SK-N-SH treated with all-trans-retinoic acid at 6 μM for 48 hours (cell line): ENCODE measurements around the gene CEACAM8.

Experiments used
- ATAC-seq: fragments of 200-7000 bp; cut with Tn5 transposase; 3 replicates; pipeline ENCODE4 v1.9.1; 2020; ENCODE audit warnings: mild to moderate bottlenecking, moderate library complexity
- ARNTL ChIP-seq: fragments of 450-650 bp; formaldehyde crosslinking; IDR thresholded peaks from 2 replicates; pipeline ENCODE4 v1.5.0; 2020; ENCODE audit warnings: low read depth, mild to moderate bottlenecking, moderate library complexity, borderline replicate concordance
- BACH2 ChIP-seq: fragments of 250-450 bp; sonication (Bioruptor Pico); IDR thresholded peaks from 2 replicates; pipeline ENCODE4 v1.9.0; 2021; ENCODE audit warnings: mild to moderate bottlenecking, borderline replicate concordance
- CSDC2 ChIP-seq: fragments of 250-450 bp; sonication (Bioruptor Pico); IDR thresholded peaks from 2 replicates; pipeline ENCODE4 v1.5.0; 2020; ENCODE audit warnings: mild to moderate bottlenecking, moderate library complexity
- ESRRG ChIP-seq: fragments of 250-450 bp; sonication (Bioruptor Pico); IDR thresholded peaks from 2 replicates; pipeline ENCODE4 v1.6.1; 2021; ENCODE audit warnings: mild to moderate bottlenecking
- GLIS3 ChIP-seq: fragments of 250-450 bp; sonication (Bioruptor Pico); IDR thresholded peaks from 2 replicates; pipeline ENCODE4 v1.5.0; 2020; ENCODE audit warnings: mild to moderate bottlenecking, moderate library complexity
- ISL1 ChIP-seq: fragments of 250-450 bp; sonication (Bioruptor Pico); IDR thresholded peaks from 2 replicates; pipeline ENCODE4 v2.1.2; 2022; ENCODE audit warnings: mild to moderate bottlenecking, moderate library complexity
- OSR1 ChIP-seq: fragments of 250-450 bp; sonication (Bioruptor Pico); IDR thresholded peaks from 2 replicates; pipeline ENCODE4 v1.8.0; 2022; ENCODE audit warnings: moderate library complexity, mild to moderate bottlenecking, inconsistent platforms
- RARB ChIP-seq: fragments of 250-450 bp; sonication (Bioruptor Pico); IDR thresholded peaks from 2 replicates; pipeline ENCODE4 v1.8.0; 2021; ENCODE audit warnings: mild to moderate bottlenecking, moderate library complexity
- SNAI2 ChIP-seq: fragments of 250-450 bp; sonication (Bioruptor Pico); IDR thresholded peaks from 2 replicates; pipeline ENCODE4 v1.5.0; 2020; ENCODE audit warnings: mild to moderate bottlenecking, moderate library complexity
- TCF4 ChIP-seq: fragments of 250-450 bp; sonication (Bioruptor Pico); IDR thresholded peaks from 2 replicates; pipeline ENCODE4 v1.8.0; 2021; ENCODE audit warnings: mild to moderate bottlenecking, moderate library complexity, borderline replicate concordance
- ZC3H10 ChIP-seq: fragments of 250-450 bp; sonication (Bioruptor Pico); IDR thresholded peaks from 2 replicates; pipeline ENCODE4 v1.5.1; 2021; ENCODE audit warnings: mild to moderate bottlenecking, moderate library complexity
- ZFP3 ChIP-seq: fragments of 250-450 bp; sonication (Bioruptor Pico); IDR thresholded peaks from 2 replicates; pipeline ENCODE4 v1.5.0; 2020; ENCODE audit warnings: mild to moderate bottlenecking, moderate library complexity
- ZFP30 ChIP-seq: fragments of 450-650 bp; formaldehyde crosslinking; IDR thresholded peaks from 2 replicates; pipeline ENCODE4 v1.5.0; 2022; ENCODE audit warnings: mild to moderate bottlenecking, moderate library complexity
- ZNF70 ChIP-seq: fragments of 450-650 bp; formaldehyde crosslinking; IDR thresholded peaks from 2 replicates; pipeline ENCODE4 v1.5.0; 2020; ENCODE audit warnings: mild to moderate bottlenecking, moderate library complexity
- ZNF8 ChIP-seq: fragments of 450-650 bp; formaldehyde crosslinking; IDR thresholded peaks from 2 replicates; pipeline ENCODE4 v1.5.0; 2020; ENCODE audit warnings: mild to moderate bottlenecking, moderate library complexity
- TF ChIP-seq, protein P1 (sequence below): fragments of 250-450 bp; sonication (Bioruptor Pico); IDR thresholded peaks from 2 replicates; pipeline ENCODE4 v1.5.1; 2020; ENCODE audit warnings: low read depth, mild to moderate bottlenecking, moderate library complexity
- TF ChIP-seq, protein P2 (sequence below): fragments of 250-450 bp; sonication (Bioruptor Pico); IDR thresholded peaks from 2 replicates; pipeline ENCODE4 v1.5.1; 2021; ENCODE audit warnings: mild to moderate bottlenecking, moderate library complexity
- TF ChIP-seq, protein P3 (sequence below): fragments of 250-450 bp; sonication (Bioruptor Pico); IDR thresholded peaks from 2 replicates; pipeline ENCODE4 v1.8.0; 2021; ENCODE audit warnings: low read depth, mild to moderate bottlenecking, moderate library complexity, borderline replicate concordance
- TF ChIP-seq, protein P4 (sequence below): fragments of 250-450 bp; sonication (Bioruptor Pico); IDR thresholded peaks from 2 replicates; pipeline ENCODE4 v1.8.0; 2020; ENCODE audit warnings: mild to moderate bottlenecking, moderate library complexity, borderline replicate concordance
- TF ChIP-seq, protein P5 (sequence below): fragments of 250-450 bp; sonication (Bioruptor Pico); IDR thresholded peaks from 2 replicates; pipeline ENCODE4 v1.5.0; 2020; ENCODE audit warnings: mild to moderate bottlenecking, moderate library complexity

The CEACAM8 gene

DNA sequence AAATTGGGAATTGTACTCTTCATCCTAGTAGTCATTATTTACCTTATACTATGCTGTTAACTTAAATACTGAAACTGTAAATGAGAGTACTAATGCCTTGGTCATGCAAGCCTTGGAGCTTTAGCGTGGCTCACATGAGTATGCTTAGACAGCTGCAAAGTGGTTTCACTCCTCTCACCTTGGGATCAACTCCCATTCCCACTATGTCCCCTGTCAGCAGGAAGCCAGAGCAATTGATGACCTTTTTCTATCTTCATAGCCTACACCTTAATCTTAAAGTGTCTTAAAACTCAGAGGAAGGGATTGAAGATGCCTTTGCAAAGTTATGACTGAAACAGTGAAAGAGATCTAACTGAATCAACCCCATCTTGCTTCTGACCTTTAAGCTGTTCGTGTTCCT, 33.2 kb upstream of the CEACAM8 start:
- no peak for ATAC-seq

DNA sequence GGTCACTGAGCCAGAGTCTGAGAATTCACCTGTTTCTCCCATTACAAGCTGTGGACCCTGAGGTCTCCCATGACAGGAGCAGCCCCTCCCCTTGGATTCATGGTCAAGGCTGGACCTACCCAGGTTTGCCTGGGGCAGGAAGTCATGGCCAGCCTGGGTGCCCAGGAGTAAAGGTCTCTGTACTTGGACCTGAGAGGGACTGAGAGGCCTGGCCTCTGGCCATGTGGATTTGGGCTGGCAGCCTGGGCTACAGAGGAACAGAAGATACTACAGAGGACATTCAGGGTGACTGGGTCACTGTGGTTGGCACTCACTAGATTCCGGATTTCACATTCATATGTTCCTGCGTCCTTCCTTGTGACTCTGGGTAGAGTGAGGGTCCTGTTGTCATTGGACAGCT, 31.5 kb upstream of the CEACAM8 start:
- no peak for ATAC-seq
- TF ChIP-seq ZC3H10 (no peak), ZNF70 (CRISPR knock-in tag) (no peak), RARB (CRISPR knock-in tag) (no peak), ESRRG (CRISPR knock-in tag) (no peak), ZFP30 (CRISPR knock-in tag) (no peak), GLIS3 (CRISPR knock-in tag) (no peak), BACH2 (no peak), TCF4 (CRISPR knock-in tag) (no peak), SNAI2 (CRISPR knock-in tag) (no peak), CSDC2 (CRISPR knock-in tag) (no peak), OSR1 (CRISPR knock-in tag) (no peak), ZNF8 (no peak), ISL1 (CRISPR knock-in tag) (no peak)
- TF ChIP-seq, protein P1, sequence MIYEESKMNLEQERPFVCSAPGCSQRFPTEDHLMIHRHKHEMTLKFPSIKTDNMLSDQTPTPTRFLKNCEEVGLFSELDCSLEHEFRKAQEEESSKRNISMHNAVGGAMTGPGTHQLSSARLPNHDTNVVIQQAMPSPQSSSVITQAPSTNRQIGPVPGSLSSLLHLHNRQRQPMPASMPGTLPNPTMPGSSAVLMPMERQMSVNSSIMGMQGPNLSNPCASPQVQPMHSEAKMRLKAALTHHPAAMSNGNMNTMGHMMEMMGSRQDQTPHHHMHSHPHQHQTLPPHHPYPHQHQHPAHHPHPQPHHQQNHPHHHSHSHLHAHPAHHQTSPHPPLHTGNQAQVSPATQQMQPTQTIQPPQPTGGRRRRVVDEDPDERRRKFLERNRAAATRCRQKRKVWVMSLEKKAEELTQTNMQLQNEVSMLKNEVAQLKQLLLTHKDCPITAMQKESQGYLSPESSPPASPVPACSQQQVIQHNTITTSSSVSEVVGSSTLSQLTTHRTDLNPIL (CRISPR knock-in tag) = no peak
- TF ChIP-seq, protein P2, sequence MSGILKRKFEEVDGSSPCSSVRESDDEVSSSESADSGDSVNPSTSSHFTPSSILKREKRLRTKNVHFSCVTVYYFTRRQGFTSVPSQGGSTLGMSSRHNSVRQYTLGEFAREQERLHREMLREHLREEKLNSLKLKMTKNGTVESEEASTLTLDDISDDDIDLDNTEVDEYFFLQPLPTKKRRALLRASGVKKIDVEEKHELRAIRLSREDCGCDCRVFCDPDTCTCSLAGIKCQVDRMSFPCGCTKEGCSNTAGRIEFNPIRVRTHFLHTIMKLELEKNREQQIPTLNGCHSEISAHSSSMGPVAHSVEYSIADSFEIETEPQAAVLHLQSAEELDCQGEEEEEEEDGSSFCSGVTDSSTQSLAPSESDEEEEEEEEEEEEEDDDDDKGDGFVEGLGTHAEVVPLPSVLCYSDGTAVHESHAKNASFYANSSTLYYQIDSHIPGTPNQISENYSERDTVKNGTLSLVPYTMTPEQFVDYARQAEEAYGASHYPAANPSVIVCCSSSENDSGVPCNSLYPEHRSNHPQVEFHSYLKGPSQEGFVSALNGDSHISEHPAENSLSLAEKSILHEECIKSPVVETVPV = no peak
- TF ChIP-seq, protein P3, sequence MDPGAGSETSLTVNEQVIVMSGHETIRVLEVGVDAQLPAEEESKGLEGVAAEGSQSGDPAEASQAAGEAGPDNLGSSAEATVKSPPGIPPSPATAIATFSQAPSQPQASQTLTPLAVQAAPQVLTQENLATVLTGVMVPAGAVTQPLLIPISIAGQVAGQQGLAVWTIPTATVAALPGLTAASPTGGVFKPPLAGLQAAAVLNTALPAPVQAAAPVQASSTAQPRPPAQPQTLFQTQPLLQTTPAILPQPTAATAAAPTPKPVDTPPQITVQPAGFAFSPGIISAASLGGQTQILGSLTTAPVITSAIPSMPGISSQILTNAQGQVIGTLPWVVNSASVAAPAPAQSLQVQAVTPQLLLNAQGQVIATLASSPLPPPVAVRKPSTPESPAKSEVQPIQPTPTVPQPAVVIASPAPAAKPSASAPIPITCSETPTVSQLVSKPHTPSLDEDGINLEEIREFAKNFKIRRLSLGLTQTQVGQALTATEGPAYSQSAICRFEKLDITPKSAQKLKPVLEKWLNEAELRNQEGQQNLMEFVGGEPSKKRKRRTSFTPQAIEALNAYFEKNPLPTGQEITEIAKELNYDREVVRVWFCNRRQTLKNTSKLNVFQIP (CRISPR knock-in tag) = no peak

More for the DNA sequence above, 33.2 kb upstream of the CEACAM8 start:
- TF ChIP-seq ARNTL (CRISPR knock-in tag) (no peak), ZNF70 (CRISPR knock-in tag) (no peak), TCF4 (CRISPR knock-in tag) (no peak), BACH2 (no peak), CSDC2 (CRISPR knock-in tag) (no peak), OSR1 (CRISPR knock-in tag) (no peak), ISL1 (CRISPR knock-in tag) (no peak), SNAI2 (CRISPR knock-in tag) (no peak), ZNF8 (no peak), RARB (CRISPR knock-in tag) (no peak), GLIS3 (CRISPR knock-in tag) (no peak)
- TF ChIP-seq, protein P4, sequence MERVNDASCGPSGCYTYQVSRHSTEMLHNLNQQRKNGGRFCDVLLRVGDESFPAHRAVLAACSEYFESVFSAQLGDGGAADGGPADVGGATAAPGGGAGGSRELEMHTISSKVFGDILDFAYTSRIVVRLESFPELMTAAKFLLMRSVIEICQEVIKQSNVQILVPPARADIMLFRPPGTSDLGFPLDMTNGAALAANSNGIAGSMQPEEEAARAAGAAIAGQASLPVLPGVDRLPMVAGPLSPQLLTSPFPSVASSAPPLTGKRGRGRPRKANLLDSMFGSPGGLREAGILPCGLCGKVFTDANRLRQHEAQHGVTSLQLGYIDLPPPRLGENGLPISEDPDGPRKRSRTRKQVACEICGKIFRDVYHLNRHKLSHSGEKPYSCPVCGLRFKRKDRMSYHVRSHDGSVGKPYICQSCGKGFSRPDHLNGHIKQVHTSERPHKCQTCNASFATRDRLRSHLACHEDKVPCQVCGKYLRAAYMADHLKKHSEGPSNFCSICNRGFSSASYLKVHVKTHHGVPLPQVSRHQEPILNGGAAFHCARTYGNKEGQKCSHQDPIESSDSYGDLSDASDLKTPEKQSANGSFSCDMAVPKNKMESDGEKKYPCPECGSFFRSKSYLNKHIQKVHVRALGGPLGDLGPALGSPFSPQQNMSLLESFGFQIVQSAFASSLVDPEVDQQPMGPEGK (CRISPR knock-in tag) = no peak
- TF ChIP-seq, protein P1 (CRISPR knock-in tag) = no peak
- TF ChIP-seq, protein P3 (CRISPR knock-in tag) = no peak

DNA sequence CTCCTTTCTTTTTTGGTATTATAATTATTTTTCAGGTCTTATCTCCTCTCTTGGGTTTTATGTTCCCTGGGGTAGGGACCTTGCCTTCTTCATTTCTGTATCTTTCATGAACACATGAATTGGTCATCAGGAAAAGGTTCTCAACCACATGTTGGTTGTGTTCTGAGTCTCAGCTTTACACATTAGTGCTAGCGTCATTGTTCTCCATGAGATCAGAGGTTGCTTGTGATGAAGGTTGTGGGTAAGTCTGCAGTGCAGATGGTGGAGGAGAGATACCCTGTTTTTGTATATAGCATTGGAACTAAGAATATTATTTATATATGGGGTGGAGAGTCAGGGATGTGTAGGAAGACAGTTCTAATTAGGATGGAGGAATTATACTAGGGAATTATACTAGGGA, 24.5 kb upstream of the CEACAM8 start:
- ATAC-seq = no peak
- TF ChIP-seq ZC3H10 (no peak), TCF4 (CRISPR knock-in tag) (no peak), OSR1 (CRISPR knock-in tag) (no peak), ARNTL (CRISPR knock-in tag) (no peak), ZFP3 (CRISPR knock-in tag) (no peak), ZNF70 (CRISPR knock-in tag) (no peak)
- TF ChIP-seq, protein P4 (CRISPR knock-in tag) = no peak
- TF ChIP-seq, protein P1 (CRISPR knock-in tag) = no peak
- TF ChIP-seq, protein P5, sequence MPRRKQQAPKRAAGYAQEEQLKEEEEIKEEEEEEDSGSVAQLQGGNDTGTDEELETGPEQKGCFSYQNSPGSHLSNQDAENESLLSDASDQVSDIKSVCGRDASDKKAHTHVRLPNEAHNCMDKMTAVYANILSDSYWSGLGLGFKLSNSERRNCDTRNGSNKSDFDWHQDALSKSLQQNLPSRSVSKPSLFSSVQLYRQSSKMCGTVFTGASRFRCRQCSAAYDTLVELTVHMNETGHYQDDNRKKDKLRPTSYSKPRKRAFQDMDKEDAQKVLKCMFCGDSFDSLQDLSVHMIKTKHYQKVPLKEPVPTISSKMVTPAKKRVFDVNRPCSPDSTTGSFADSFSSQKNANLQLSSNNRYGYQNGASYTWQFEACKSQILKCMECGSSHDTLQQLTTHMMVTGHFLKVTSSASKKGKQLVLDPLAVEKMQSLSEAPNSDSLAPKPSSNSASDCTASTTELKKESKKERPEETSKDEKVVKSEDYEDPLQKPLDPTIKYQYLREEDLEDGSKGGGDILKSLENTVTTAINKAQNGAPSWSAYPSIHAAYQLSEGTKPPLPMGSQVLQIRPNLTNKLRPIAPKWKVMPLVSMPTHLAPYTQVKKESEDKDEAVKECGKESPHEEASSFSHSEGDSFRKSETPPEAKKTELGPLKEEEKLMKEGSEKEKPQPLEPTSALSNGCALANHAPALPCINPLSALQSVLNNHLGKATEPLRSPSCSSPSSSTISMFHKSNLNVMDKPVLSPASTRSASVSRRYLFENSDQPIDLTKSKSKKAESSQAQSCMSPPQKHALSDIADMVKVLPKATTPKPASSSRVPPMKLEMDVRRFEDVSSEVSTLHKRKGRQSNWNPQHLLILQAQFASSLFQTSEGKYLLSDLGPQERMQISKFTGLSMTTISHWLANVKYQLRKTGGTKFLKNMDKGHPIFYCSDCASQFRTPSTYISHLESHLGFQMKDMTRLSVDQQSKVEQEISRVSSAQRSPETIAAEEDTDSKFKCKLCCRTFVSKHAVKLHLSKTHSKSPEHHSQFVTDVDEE (CRISPR knock-in tag) = no peak
